HCT116 (cell line): Measurements from ENCODE around the gene ZXDC. TPM values are rescaled to one million over a fixed set of nuclear protein-coding genes. Genes with fewer than 3 reads are reported as not detected.

Experiments
- ATAC-seq: fragments of 200-7000 bp; cut with Tn5 transposase; 2 replicates; pipeline ENCODE4 v1.9.1; 2020; ENCODE audit warnings: mild to moderate bottlenecking, moderate library complexity
- BruUV-seq: library from RNA; stranded (reverse); fragments of 400-500 nt; replicated peaks from 2 replicates; lab custom pipeline; 2021; lab: Mats Ljungman, UMichigan
- CTCF ChIA-PET: fragments of 300-600 bp; sonication (Branson Sonifier 250); formaldehyde crosslinking; loops from one replicate; lab custom pipeline; 2021; ENCODE audit warnings: antibody characterized with exemption; lab: Charles Lee
- POLR2A ChIA-PET: fragments of 300-600, 350-600 bp; sonication (Branson Sonifier 250); formaldehyde crosslinking; loops from one replicate; lab custom pipeline; 2021; ENCODE audit warnings: antibody characterized with exemption; lab: Charles Lee
- RAD21 ChIA-PET, 2 experiments: fragments of 300-600 bp; sonication (Branson Sonifier 250); formaldehyde crosslinking; loops; one replicate each; lab custom pipeline; 2023; ENCODE audit warnings: low total read pairs in 2 of 2; ENCODE audit not compliant: uncharacterized antibody in 2 of 2, unreplicated experiment in 2 of 2, low non-redundant PET in 1 of 2; lab: Charles Lee
- DNase-seq: peaks from one replicate; pipeline ENCODE4 v3.0.0-alpha.2; 2010; ENCODE audit warnings: low read depth, low spot score
- H2AFZ ChIP-seq: fragments of 200-600 bp; shearing (Covaris generic), sonication (generic); 2 replicates; pipeline ENCODE4 v1.6.1; 2017; ENCODE audit warnings: low read depth, mixed run types, mixed read lengths, antibody characterized with exemption, low read length; ENCODE audit not compliant: poor library complexity, severe bottlenecking
- H3K27ac ChIP-seq: 2 replicates; pipeline ENCODE4 v1.5.1; 2012; ENCODE audit warnings: low read depth, low read length
- H3K27me3 ChIP-seq: fragments of 200-600 bp; sonication (generic); 2 replicates; pipeline ENCODE4 v1.6.1; 2016; ENCODE audit warnings: mixed run types, low read length, mixed read lengths; ENCODE audit not compliant: insufficient read depth
- H3K36me3 ChIP-seq, 2 experiments: fragments of 200-500 bp in 1 of 2; fragments of 200-600 bp in 1 of 2; sonication (Bioruptor generic) in 1 of 2; sonication (generic) in 1 of 2; 2 replicates each; pipeline versions ENCODE4 v1.5.1 to v1.6.1; 2014 to 2016; ENCODE audit warnings: low read length in 2 of 2, inconsistent platforms in 1 of 2, mixed read lengths in 1 of 2, mixed run types in 1 of 2; ENCODE audit not compliant: insufficient read depth in 2 of 2, control insufficient read depth in 1 of 2
- H3K4me1 ChIP-seq, 2 experiments: fragments of 200-600 bp in 1 of 2; sonication (generic) in 1 of 2; 2 replicates each; pipeline versions ENCODE4 v1.5.1 to v1.6.1; 2012 to 2017; ENCODE audit warnings: low read length in 2 of 2, inconsistent platforms in 1 of 2, mild to moderate bottlenecking in 1 of 2, mixed read lengths in 1 of 2, mixed run types in 1 of 2, moderate library complexity in 1 of 2; ENCODE audit not compliant: insufficient read depth in 2 of 2, control insufficient read depth in 1 of 2
- H3K4me2 ChIP-seq: fragments of 200-600 bp; sonication (generic); 2 replicates; pipeline ENCODE4 v1.6.1; 2017; ENCODE audit warnings: mixed run types, low read length, mixed read lengths
- H3K4me3 ChIP-seq, 2 experiments: fragments of 200-600 bp in 1 of 2; sonication (generic) in 1 of 2; replicated peaks in 1 of 2; 2 replicates each; pipeline ENCODE4 v1.5.1; 2011 to 2016; ENCODE audit warnings: low read length in 2 of 2, control low read depth in 1 of 2, low read depth in 1 of 2, mild to moderate bottlenecking in 1 of 2, mixed read lengths in 1 of 2, mixed run types in 1 of 2
- H3K79me2 ChIP-seq: fragments of 200-600 bp; sonication (generic); 2 replicates; pipeline ENCODE4 v1.6.1; 2017; ENCODE audit warnings: mild to moderate bottlenecking, mixed run types, low read length, moderate library complexity, mixed read lengths; ENCODE audit not compliant: insufficient read depth
- H3K9ac ChIP-seq: fragments of 200-600 bp; sonication (generic); 2 replicates; pipeline ENCODE4 v1.6.1; 2016; ENCODE audit warnings: low read length, mixed read lengths
- H3K9me2 ChIP-seq: fragments of 200-600 bp; sonication (generic), shearing (Covaris generic); 2 replicates; pipeline ENCODE4 v1.6.1; 2017; ENCODE audit warnings: mixed run types, mild to moderate bottlenecking, moderate library complexity; ENCODE audit not compliant: insufficient read depth
- H3K9me3 ChIP-seq, 2 experiments: fragments of 200-500 bp in 1 of 2; fragments of 200-600 bp in 1 of 2; sonication (Bioruptor generic) in 1 of 2; sonication (generic) in 1 of 2; 2 replicates each; pipeline ENCODE4 v1.6.1; 2014 to 2017; ENCODE audit warnings: low read length in 2 of 2, mixed read lengths in 2 of 2, inconsistent platforms in 1 of 2, low read depth in 1 of 2, mild to moderate bottlenecking in 1 of 2, mixed run types in 1 of 2, moderate library complexity in 1 of 2; ENCODE audit not compliant: control insufficient read depth in 1 of 2, insufficient read depth in 1 of 2
- H4K20me1 ChIP-seq: fragments of 200-600 bp; sonication (generic), shearing (Covaris generic); 2 replicates; pipeline ENCODE4 v1.6.1; 2017; ENCODE audit warnings: mixed run types, mild to moderate bottlenecking, moderate library complexity; ENCODE audit not compliant: insufficient read depth
- ATF3 ChIP-seq: IDR thresholded peaks from 2 replicates; pipeline ENCODE4 v1.6.1; 2012
- EGR1 ChIP-seq: IDR thresholded peaks from 2 replicates; pipeline ENCODE4 v1.6.1; 2012; ENCODE audit warnings: low read depth
- ELF1 ChIP-seq: IDR thresholded peaks from 2 replicates; pipeline ENCODE4 v1.6.1; 2012; ENCODE audit warnings: low read depth, borderline replicate concordance
- FOSL1 ChIP-seq: IDR thresholded peaks from 2 replicates; pipeline ENCODE4 v1.6.1; 2012; ENCODE audit warnings: low read depth
- RAD21 ChIP-seq: IDR thresholded peaks from 2 replicates; pipeline ENCODE4 v1.6.1; 2012; ENCODE audit warnings: low read depth, mild to moderate bottlenecking
- REST ChIP-seq: IDR thresholded peaks from 2 replicates; pipeline ENCODE4 v1.6.1; 2012; ENCODE audit warnings: low read depth
- SIN3A ChIP-seq: IDR thresholded peaks from 2 replicates; pipeline ENCODE4 v1.6.1; 2012; ENCODE audit warnings: low read depth
- SP1 ChIP-seq: IDR thresholded peaks from 2 replicates; pipeline ENCODE4 v1.6.1; 2012; ENCODE audit warnings: low read depth
- SRF ChIP-seq: IDR thresholded peaks from 2 replicates; pipeline ENCODE4 v1.6.1; 2012; ENCODE audit warnings: low read depth
- TCF7L2 ChIP-seq: IDR thresholded peaks from 2 replicates; pipeline ENCODE4 v1.7.0; 2011; ENCODE audit warnings: borderline replicate concordance, inconsistent platforms; ENCODE audit not compliant: insufficient read depth, insufficient read length; ENCODE audit errors: extremely low read depth
- ZBTB33 ChIP-seq: IDR thresholded peaks from 2 replicates; pipeline ENCODE4 v1.6.1; 2011; ENCODE audit warnings: mild to moderate bottlenecking, low read length, moderate library complexity; ENCODE audit not compliant: insufficient replicate concordance; ENCODE audit errors: extremely low read depth
- ZFX ChIP-seq: fragments of 450-650 bp; IDR thresholded peaks from 2 replicates; pipeline ENCODE4 v1.6.1; 2017
- ZNF274 ChIP-seq: fragments of 200-500 bp; sonication (Bioruptor generic); IDR thresholded peaks from 2 replicates; pipeline ENCODE4 v1.6.1; 2014; ENCODE audit warnings: mild to moderate bottlenecking, low read depth, low read length, inconsistent platforms
- intact Hi-C: fragments of 100-400 bp; cut with micrococcal nuclease; formaldehyde crosslinking; loops from 2 replicates; pipeline ENCODE4 v1.10.0; 2022
- total RNA-seq: library from RNA; stranded (reverse); gene quantifications from one replicate; pipeline ENCODE4 v1.2.1, GENCODE V29; 2021; ENCODE audit not compliant: unreplicated experiment

ZXDC gene
- total RNA-seq, 1 experiment from 2014 or later, result 29.9 TPM

- H3K36me3 ChIP-seq, result no peaks in the 10 kb centered on the region
- H2AFZ ChIP-seq, result no peak overlapping the region
- no peak overlapping the region for H3K9ac ChIP-seq
- DNase-seq (no peak), ATAC-seq (no peak)
- BruUV-seq, result no TSS peak
- H3K4me3 ChIP-seq, result no peak overlapping the region
- no peaks in the 10 kb centered on the region for H3K79me2 ChIP-seq
- POLR2A ChIA-PET, result no interaction called here
- H4K20me1 ChIP-seq, result no peaks in the 10 kb centered on the region
- peaks cover 4 to 13% of the 10 kb centered on the region in 2 experiments; a peak in 2 of 4 replicates for H3K4me1 ChIP-seq
- RAD21 ChIA-PET, result no interaction called here
- no peaks in the 10 kb centered on the region for H3K27me3 ChIP-seq
- intact Hi-C loops, result loop anchor here (5.0 to 10.0 kb wide), 2 partner anchors 143 to 389 kb away; no protein-coding TSS in a partner anchor
- H3K9me2 ChIP-seq, result no peaks in the 10 kb centered on the region
- no peak overlapping the region for H3K4me2 ChIP-seq
- H3K9me3 ChIP-seq, result no peaks in the 10 kb centered on the region
- CTCF ChIA-PET, result no interaction called here
- no peak for TF ChIP-seq REST
- no peak for TF ChIP-seq ELF1
- TF ChIP-seq SRF, result no peak
- TF ChIP-seq EGR1, result no peak
- TF ChIP-seq TCF7L2, result no peak
- no peak for TF ChIP-seq SP1
- no peak for TF ChIP-seq ZFX
- no peak for TF ChIP-seq ZNF274
- no peak for TF ChIP-seq SIN3A
- no peak for TF ChIP-seq ATF3
- no peak for TF ChIP-seq RAD21
- no peak for TF ChIP-seq FOSL1
- TF ChIP-seq ZBTB33, result no peak
- H3K27ac ChIP-seq, result no peak overlapping the region
These were observed 45.6 kb upstream of the ZXDC start for GRCh38 chr3:126521122-126521891.
